Body of pancreas (tissue), 4 donors: ENCODE data around the gene ACADVL.

Source experiments
- CTCF ChIP-seq, 7 experiments: fragments of 450-650 bp in 4 of 7; fragments of 200-600 bp in 3 of 7; sonication (generic) in 3 of 7; IDR thresholded peaks; one replicate each; pipeline ENCODE4 v1.5.1; 2016 to 2019; ENCODE audit warnings: antibody characterized with exemption in 7 of 7
- POLR2A ChIP-seq, 3 donors: fragments of 450-650 bp; IDR thresholded peaks; one replicate each; pipeline ENCODE4 v1.6.1; 2016; ENCODE audit warnings: antibody characterized with exemption in 3 of 3, mild to moderate bottlenecking in 2 of 3

DNA sequence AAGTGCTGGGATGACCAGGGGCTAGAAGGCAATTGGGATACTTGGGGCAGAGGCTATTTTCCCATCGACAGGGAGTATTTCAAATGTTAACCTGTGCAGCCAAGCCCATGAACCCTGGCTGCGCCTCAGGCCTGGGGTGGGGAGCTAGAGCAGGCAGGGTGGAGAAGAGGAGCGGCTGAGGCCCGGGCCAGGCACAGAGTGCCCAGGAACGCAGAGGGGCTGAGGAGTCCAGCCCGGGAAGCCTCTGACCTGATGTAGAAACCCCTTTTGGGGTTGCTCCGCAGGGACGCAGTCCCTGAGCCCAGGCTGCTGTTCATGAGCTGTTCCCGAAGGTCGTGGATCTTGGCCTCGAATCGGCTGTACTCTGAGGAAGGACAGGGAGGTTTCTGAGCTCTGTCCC is 23.8 kb upstream of the ACADVL start:
- TF ChIP-seq CTCF (IDR thresholded peaks at IDR 0.05): no peak
- no peak for TF ChIP-seq POLR2A (IDR thresholded peaks at IDR 0.05)
